Measurements from ENCODE around the gene ALPK3. TPM values are rescaled to one million over a fixed set of nuclear protein-coding genes. Genes with fewer than 3 reads are reported as not detected.

The ALPK3 gene
- total and polyA plus RNA-seq, 10 of the 15 experiments (the other 5 are each of a cell fraction or from before 2014, with no cell fraction given) = under 0.01 to 0.05 (median 0.02) TPM; not detected in 6

DNA sequence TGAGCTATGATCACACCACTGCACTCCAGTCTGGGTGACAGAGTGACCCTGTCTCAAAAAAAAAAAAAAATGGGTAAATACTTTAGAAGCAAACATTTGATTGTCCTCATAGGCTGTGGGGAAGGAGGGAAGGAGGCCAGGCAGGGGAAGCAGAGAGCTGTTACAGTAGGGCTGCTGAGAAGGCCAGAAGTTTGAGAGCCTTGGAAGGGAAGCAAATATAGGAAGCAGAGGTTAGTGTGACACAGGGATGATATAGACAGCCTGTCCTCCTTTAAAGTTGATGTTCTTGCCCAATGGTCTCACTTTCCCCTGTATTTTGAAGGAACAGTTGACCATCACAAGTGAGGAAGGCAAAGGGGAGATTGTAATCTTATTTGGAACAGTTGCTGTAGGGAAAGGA is 5.3 kb upstream of the ALPK3 start:
- H3K4me2 ChIP-seq (ENCODE audit: control insufficient read depth, insufficient read depth) = no peak overlapping the region
- SMC1A ChIA-PET (ENCODE audit: uncharacterized antibody, unreplicated experiment) = no interaction called here
- POLR2A ChIA-PET = no interaction called here
- H2AFZ ChIP-seq (ENCODE audit: control insufficient read depth, low read depth, low read length) = no peak overlapping the region
- no peaks in the 10 kb centered on the region; a peak in 1 of 4 replicates for H3K27me3 ChIP-seq (replicated peaks in 1 of 2; ENCODE audit: control insufficient read depth in 2 of 2, insufficient read depth in 2 of 2, low read length in 1 of 2)
- H3K4me1 ChIP-seq (ENCODE audit: control insufficient read depth, insufficient read depth, low read length) = no peaks in the 10 kb centered on the region
- RAD21 ChIA-PET (ENCODE audit: unreplicated experiment) = no interaction called here
- CTCF ChIA-PET = interaction anchor here (1.4 kb wide), 1 partner anchor 156 kb away, joined by 4 read pairs; no protein-coding TSS in a partner anchor
- H3K9ac ChIP-seq (ENCODE audit: control insufficient read depth, insufficient read depth, low read length) = no peak overlapping the region
- intact Hi-C loops (cut with micrococcal nuclease; ENCODE audit: unreplicated experiment) (no loop called here), in situ Hi-C loops (cut with MboI) (no loop called here)
- H3K36me3 ChIP-seq (ENCODE audit: control insufficient read depth in 2 of 2, insufficient read depth in 2 of 2, low read length in 1 of 2) = no peaks in the 10 kb centered on the region
- H3K4me3 ChIP-seq = no peak overlapping the region
- ATAC-seq (no peak), FAIRE-seq (no peak), DNase-seq (ENCODE audit: low read depth, low spot score) (no peak)
- H3K9me3 ChIP-seq (replicated peaks; ENCODE audit: control insufficient read depth, insufficient read depth, low read length) = no peaks in the 10 kb centered on the region
- no peaks in the 10 kb centered on the region for H3K79me2 ChIP-seq (ENCODE audit: control insufficient read depth, insufficient read depth, low read length)
- no peaks in the 10 kb centered on the region for H4K20me1 ChIP-seq (ENCODE audit: control insufficient read depth, insufficient read depth)
- BruUV-seq (replicated peaks) = no TSS peak
- H3K27ac ChIP-seq (ENCODE audit: control insufficient read depth, insufficient read depth) = no peak overlapping the region
- TF ChIP-seq MYB (IDR thresholded peaks at IDR 0.05; ENCODE audit: borderline replicate concordance, low read depth, low read length) (no peak), CBX5 (IDR thresholded peaks at IDR 0.05; ENCODE audit: low read depth) (no peak)
- TF ChIP-seq, protein P1, sequence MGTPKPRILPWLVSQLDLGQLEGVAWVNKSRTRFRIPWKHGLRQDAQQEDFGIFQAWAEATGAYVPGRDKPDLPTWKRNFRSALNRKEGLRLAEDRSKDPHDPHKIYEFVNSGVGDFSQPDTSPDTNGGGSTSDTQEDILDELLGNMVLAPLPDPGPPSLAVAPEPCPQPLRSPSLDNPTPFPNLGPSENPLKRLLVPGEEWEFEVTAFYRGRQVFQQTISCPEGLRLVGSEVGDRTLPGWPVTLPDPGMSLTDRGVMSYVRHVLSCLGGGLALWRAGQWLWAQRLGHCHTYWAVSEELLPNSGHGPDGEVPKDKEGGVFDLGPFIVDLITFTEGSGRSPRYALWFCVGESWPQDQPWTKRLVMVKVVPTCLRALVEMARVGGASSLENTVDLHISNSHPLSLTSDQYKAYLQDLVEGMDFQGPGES (IDR thresholded peaks at IDR 0.05) = no peak

DNA sequence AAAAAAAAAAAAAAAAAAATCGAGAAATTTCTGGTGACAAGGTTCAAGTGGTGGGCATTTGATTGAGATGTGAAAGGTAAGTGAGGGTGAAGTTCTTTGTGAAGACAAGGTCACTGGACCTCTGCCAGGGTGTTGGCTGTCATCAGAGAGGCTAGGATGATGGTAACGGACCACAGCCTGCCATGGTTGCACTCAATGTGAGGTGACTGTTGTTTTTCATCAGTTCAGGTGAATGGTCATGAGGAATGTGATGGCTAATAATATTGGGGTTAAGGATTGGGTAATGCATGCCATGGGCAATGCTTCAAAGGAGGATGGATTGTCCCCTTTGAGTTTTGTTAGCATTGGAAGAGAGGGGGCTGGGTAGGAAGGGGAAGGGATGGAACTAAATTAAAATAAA is 4.3 kb upstream of the ALPK3 start:
- no peak for FAIRE-seq
- TF ChIP-seq BACH1 (IDR thresholded peaks at IDR 0.05; ENCODE audit: borderline replicate concordance) (no peak), FOXK2 (IDR thresholded peaks at IDR 0.05) (no peak), KLF5 (IDR thresholded peaks at IDR 0.05; ENCODE audit: partially characterized antibody) (no peak), SUZ12 (IDR thresholded peaks at IDR 0.05; ENCODE audit: unreplicated experiment) (no peak), YBX1 (IDR thresholded peaks at IDR 0.05) (no peak), SREBF2 (IDR thresholded peaks at IDR 0.05; ENCODE audit: low read length) (no peak), JUND (IDR thresholded peaks at IDR 0.05; ENCODE audit: low read depth, low read length) (no peak)
- TF ChIP-seq, protein P2, sequence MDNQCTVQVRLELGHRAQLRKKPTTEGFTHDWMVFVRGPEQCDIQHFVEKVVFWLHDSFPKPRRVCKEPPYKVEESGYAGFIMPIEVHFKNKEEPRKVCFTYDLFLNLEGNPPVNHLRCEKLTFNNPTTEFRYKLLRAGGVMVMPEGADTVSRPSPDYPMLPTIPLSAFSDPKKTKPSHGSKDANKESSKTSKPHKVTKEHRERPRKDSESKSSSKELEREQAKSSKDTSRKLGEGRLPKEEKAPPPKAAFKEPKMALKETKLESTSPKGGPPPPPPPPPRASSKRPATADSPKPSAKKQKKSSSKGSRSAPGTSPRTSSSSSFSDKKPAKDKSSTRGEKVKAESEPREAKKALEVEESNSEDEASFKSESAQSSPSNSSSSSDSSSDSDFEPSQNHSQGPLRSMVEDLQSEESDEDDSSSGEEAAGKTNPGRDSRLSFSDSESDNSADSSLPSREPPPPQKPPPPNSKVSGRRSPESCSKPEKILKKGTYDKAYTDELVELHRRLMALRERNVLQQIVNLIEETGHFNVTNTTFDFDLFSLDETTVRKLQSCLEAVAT (IDR thresholded peaks at IDR 0.05) = no peak
- TF ChIP-seq, protein P3, sequence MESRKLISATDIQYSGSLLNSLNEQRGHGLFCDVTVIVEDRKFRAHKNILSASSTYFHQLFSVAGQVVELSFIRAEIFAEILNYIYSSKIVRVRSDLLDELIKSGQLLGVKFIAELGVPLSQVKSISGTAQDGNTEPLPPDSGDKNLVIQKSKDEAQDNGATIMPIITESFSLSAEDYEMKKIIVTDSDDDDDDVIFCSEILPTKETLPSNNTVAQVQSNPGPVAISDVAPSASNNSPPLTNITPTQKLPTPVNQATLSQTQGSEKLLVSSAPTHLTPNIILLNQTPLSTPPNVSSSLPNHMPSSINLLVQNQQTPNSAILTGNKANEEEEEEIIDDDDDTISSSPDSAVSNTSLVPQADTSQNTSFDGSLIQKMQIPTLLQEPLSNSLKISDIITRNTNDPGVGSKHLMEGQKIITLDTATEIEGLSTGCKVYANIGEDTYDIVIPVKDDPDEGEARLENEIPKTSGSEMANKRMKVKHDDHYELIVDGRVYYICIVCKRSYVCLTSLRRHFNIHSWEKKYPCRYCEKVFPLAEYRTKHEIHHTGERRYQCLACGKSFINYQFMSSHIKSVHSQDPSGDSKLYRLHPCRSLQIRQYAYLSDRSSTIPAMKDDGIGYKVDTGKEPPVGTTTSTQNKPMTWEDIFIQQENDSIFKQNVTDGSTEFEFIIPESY (IDR thresholded peaks at IDR 0.05) = no peak
- TF ChIP-seq, protein P4, sequence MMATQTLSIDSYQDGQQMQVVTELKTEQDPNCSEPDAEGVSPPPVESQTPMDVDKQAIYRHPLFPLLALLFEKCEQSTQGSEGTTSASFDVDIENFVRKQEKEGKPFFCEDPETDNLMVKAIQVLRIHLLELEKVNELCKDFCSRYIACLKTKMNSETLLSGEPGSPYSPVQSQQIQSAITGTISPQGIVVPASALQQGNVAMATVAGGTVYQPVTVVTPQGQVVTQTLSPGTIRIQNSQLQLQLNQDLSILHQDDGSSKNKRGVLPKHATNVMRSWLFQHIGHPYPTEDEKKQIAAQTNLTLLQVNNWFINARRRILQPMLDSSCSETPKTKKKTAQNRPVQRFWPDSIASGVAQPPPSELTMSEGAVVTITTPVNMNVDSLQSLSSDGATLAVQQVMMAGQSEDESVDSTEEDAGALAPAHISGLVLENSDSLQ (IDR thresholded peaks at IDR 0.05) = no peak

More for the DNA sequence above, 4.3 kb upstream of the ALPK3 start:
- SMC1A ChIA-PET (ENCODE audit: uncharacterized antibody, unreplicated experiment) = interaction anchor here (0.6 kb wide), 1 partner anchor 41 kb away, joined by 5 read pairs; no protein-coding TSS in a partner anchor
- H3K79me2 ChIP-seq (ENCODE audit: control insufficient read depth, insufficient read depth, low read length) = no peaks in the 10 kb centered on the region
- no peak overlapping the region for H2AFZ ChIP-seq (ENCODE audit: control insufficient read depth, low read depth, low read length)
- H3K4me3 ChIP-seq = no peak overlapping the region
- no peaks in the 10 kb centered on the region; a peak in 1 of 4 replicates for H3K27me3 ChIP-seq (replicated peaks in 1 of 2; ENCODE audit: control insufficient read depth in 2 of 2, insufficient read depth in 2 of 2, low read length in 1 of 2)
- H3K4me1 ChIP-seq (ENCODE audit: control insufficient read depth, insufficient read depth, low read length) = no peaks in the 10 kb centered on the region
- H3K36me3 ChIP-seq (ENCODE audit: control insufficient read depth in 2 of 2, insufficient read depth in 2 of 2, low read length in 1 of 2) = no peaks in the 10 kb centered on the region
- POLR2A ChIA-PET = no interaction called here
- no peak overlapping the region for H3K4me2 ChIP-seq (ENCODE audit: control insufficient read depth, insufficient read depth)
- CTCF ChIA-PET = interaction anchor here (0.6 kb wide), 1 partner anchor 61 kb away, joined by 4 read pairs; no protein-coding TSS in a partner anchor
- no peak for DNase-seq (ENCODE audit: low read depth, low spot score)
- in situ Hi-C loops (cut with MboI) (no loop called here), intact Hi-C loops (cut with micrococcal nuclease; ENCODE audit: unreplicated experiment) (no loop called here)
- RAD21 ChIA-PET (ENCODE audit: unreplicated experiment) = no interaction called here
- ATAC-seq = no peak
- 93% methylated on average over 2 of the region's 2 CpGs for WGBS (ENCODE audit: insufficient coverage, insufficient replicate concordance, low lambda C conversion rate, missing lambda C conversion rate)
- H3K9me3 ChIP-seq (replicated peaks; ENCODE audit: control insufficient read depth, insufficient read depth, low read length) = no peaks in the 10 kb centered on the region
- no peaks in the 10 kb centered on the region for H4K20me1 ChIP-seq (ENCODE audit: control insufficient read depth, insufficient read depth)
- H3K9ac ChIP-seq (ENCODE audit: control insufficient read depth, insufficient read depth, low read length) = no peak overlapping the region
- H3K27ac ChIP-seq (ENCODE audit: control insufficient read depth, insufficient read depth) = no peak overlapping the region
- BruUV-seq (replicated peaks) = no TSS peak

Measured in GM12878 (cell line).